Lower leg skin (tissue), 4 donors: ENCODE data around the gene IRF1. TPM values are rescaled to one million over a fixed set of nuclear protein-coding genes. Genes with fewer than 3 reads are reported as not detected.

Experiments
- DNase-seq, 2 donors: peaks; one replicate each; pipeline ENCODE4 v3.0.0-alpha.2; 2019; ENCODE audit warnings: low spot score in 2 of 2
- H3K4me3 ChIP-seq: fragments of 200-600 bp; sonication (generic); 2 replicates; pipeline ENCODE4 v1.5.1; 2017; ENCODE audit warnings: mild to moderate bottlenecking, low read depth; ENCODE audit not compliant: poor library complexity, severe bottlenecking
- CTCF ChIP-seq, 3 donors: fragments of 450-650 bp; IDR thresholded peaks; one replicate each; pipeline ENCODE4 v1.5.1; 2016; ENCODE audit warnings: antibody characterized with exemption in 3 of 3, mild to moderate bottlenecking in 3 of 3, moderate library complexity in 2 of 3
- POLR2A ChIP-seq, 2 donors: fragments of 450-650 bp; IDR thresholded peaks; one replicate each; pipeline ENCODE4 v1.6.1; 2016 to 2017; ENCODE audit warnings: antibody characterized with exemption in 2 of 2, mild to moderate bottlenecking in 1 of 2, moderate library complexity in 1 of 2
- WGBS, 2 donors: methylation state at CpG; one replicate each; pipeline ENCODE4 v1.1.5; 2018; 5-methylcytosine and 5-hydroxymethylcytosine counted together
- intact Hi-C: fragments of 100-400 bp; cut with DNase I; formaldehyde crosslinking; loops from one replicate; pipeline ENCODE4 v1.15.0; 2023; ENCODE audit warnings: low total_unique reads
- total RNA-seq, 4 donors: library from RNA; depleted of rRNA; stranded (reverse); fragments of >200 nt; gene quantifications; one replicate each; pipeline ENCODE4 v1.1.0, GENCODE V29; 2016

Gene IRF1
- total RNA-seq, 4 donors from 2014 or later: 9.6 to 15.0 (median 14.5) TPM

DNA sequence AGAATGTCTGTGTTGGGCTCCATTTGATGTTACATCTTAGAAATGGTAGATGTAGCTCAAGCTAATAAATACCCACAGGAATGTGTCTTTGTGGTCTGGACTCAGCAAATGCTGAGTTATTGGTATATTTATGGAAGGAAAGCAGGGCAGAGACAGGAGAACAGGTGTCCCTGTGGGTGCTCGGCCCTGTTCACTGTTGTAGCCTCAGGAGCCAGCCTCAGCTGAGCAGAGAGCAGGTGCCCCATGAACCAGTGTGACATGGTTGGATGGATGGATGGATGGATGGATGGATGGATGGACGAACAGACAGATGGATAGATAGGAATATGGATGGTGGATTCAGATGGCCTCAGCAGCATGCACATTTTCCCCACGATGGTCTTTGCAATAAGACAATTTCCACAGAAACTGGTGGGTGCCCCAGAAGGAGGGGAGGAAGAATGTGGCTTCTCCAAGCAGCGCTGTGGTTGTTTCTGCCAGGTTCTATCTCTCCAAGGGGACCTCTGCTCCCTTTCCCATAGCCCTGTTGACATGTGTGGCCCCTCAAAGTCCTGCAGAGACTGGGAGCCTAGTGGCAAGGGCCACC lies 8.2 kb upstream of the IRF1 start:
- no peak overlapping the region for H3K4me3 ChIP-seq
- TF ChIP-seq CTCF (IDR thresholded peaks at IDR 0.05) (no peak), POLR2A (IDR thresholded peaks at IDR 0.05) (no peak)
- WGBS, 2 donors: 78 to 89% methylated on average over 4 of the region's 4 CpGs
- intact Hi-C loops: no loop called here
- DNase-seq: peak; percentile 11 to 76

DNA sequence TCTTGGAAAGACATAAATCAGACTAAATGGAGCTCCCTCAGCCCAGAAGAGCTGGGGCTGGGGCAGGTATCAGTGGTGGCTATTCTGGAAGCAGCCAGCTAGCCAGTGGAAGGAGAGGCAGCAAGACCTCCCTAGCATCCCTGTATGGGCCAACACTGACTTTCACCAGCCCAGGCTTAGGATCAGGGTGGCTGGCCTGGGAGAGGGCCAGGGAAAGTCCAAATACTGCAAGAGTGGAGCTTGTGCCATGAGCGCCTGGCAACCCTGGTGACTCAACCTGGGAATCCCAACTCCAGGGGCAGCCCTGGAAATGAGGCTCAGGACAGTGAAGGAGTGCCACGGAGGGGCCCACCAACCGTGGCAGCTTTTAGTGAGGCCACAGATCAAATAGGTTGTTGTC lies 7.6 kb upstream of the IRF1 start:
- peak; percentile 39 to 88 for DNase-seq
- TF ChIP-seq POLR2A (IDR thresholded peaks at IDR 0.05): no peak
- no peak for TF ChIP-seq CTCF (IDR thresholded peaks at IDR 0.05)
- H3K4me3 ChIP-seq: no peak overlapping the region
- intact Hi-C loops: no loop called here
- 40 to 62% methylated on average over 3 of the region's 3 CpGs for WGBS, 2 donors

- H3K4me3 ChIP-seq: no peak overlapping the region
- intact Hi-C loops: no loop called here
- no peak for TF ChIP-seq POLR2A (IDR thresholded peaks at IDR 0.05)
- TF ChIP-seq CTCF (IDR thresholded peaks at IDR 0.05): no peak
- WGBS, 2 donors: 30 to 45% methylated on average over 6 of the region's 6 CpGs
- DNase-seq: peak; percentile 45 to 91
Measured at GRCh38 chr5:132497488-132497997, 7.0 kb upstream of the IRF1 start.

DNA sequence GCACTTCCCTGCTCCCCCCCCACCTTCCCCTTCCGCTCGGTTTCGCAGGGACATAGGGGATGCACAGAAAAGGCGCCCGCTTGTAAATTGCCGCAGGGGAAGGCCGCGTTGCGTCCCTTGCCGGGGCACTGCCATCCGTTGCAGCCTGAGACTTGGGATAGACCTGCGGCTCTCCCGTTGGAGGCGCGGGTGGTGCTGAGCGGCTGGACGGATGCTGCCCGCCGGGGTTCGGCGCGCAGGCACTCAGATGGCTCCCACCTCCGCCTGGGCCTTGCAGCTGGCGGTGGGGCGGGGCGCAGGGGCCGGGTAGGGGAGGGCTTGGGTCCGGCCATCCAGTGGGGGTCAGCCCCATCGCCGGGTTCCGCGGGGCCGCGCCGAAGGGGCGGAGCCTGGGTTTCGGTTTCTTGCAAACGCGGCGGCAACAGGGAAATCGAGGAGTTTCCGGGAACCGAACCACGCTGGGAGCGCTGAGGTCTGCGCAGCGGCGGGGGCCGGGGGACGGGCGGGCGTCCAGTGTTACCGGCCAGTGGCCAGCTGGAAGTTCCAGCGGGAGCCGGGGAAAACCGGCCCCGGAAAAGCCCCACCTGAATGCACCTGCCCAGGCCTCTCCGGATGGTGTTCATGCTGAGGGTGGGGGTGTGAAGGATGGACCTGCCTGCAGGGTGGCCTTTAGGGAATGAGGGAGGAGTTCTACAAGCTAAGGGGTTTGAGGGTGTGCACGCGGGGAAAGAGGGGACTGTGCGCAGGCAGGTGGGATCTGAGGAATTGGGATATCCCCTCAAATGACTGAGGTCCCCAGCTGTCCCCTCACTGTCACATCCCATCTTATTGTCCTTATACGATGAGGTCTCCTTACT lies 6.3 kb upstream of the IRF1 start:
- intact Hi-C loops: no loop called here
- TF ChIP-seq POLR2A (IDR thresholded peaks at IDR 0.05) (no peak), CTCF (IDR thresholded peaks at IDR 0.05) (no peak)
- peak overlapping the region; percentile 56 for H3K4me3 ChIP-seq
- peak; percentile 83 to 97 for DNase-seq
- 3 to 13% methylated on average over 10 to 35 of the region's 62 CpGs for WGBS, 2 donors

- DNase-seq: peak; percentile 78 to 95
- H3K4me3 ChIP-seq: peak overlapping the region; percentile 56
- TF ChIP-seq POLR2A (IDR thresholded peaks at IDR 0.05) (no peak), CTCF (IDR thresholded peaks at IDR 0.05) (no peak)
- intact Hi-C loops: no loop called here
- WGBS, 2 donors: 0 to 1% methylated on average over 18 of the region's 18 CpGs
Measured at GRCh38 chr5:132496191-132496630, 5.6 kb upstream of the IRF1 start.
